Suppressor macrophage (primary cell): ENCODE measurements around the gene CHCHD6.
A peak's percentile ranks its signal among the peaks of the same experiment; 100 is the strongest.

Experiments used
- DNase-seq, 4 experiments: peaks; one replicate each; pipeline ENCODE4 v3.0.0-alpha.2; 2020 to 2022

The CHCHD6 gene

GRCh38 chr3:126743781-126744180 lies 39.7 kb downstream of the CHCHD6 start:
- DNase-seq = no peak

- no peak for DNase-seq
Observed at GRCh38 chr3:126745760-126746394, 41.8 kb downstream of the CHCHD6 start.

DNA sequence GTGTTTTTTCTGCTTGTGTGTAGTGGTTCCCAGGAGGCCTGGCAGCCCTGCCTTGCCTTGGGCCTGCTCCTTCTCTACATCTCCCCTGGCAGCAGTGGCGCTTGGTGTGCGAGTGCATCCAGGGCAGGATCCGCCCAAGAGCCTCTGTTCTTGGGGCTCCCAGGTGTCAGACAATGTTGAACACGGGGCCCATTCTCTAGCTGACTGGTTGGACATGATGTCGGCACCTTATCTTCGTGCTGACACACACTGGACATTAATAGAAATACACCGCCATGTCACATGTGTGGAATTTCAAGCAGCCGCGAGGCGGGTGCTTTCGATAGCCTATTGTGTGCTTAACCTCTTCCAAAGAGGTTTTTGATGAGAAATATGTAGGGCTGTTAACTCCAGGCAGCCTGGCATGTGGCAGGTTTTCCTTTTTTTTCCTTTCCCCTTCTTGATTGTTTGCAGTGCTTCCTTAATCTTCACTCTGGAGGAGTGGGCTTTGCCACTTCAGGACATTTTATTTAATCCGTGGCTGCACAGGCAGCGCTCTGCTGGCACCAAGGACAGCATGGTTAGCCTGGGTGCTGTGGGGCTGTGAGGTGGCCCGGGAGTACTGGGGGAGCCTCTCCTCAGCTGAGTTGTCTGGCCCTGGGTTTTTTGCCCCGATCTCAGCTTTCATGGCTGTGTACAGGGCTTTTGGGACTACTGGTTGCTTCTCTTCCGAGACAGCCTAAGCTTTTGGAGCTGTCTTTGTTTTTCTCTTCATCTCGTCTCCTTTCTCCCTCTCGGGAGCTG lies 42.5 kb downstream of the CHCHD6 start:
- no peak for DNase-seq

GRCh38 chr3:126747768-126748167 lies 43.7 kb downstream of the CHCHD6 start:
- DNase-seq = no peak

DNA sequence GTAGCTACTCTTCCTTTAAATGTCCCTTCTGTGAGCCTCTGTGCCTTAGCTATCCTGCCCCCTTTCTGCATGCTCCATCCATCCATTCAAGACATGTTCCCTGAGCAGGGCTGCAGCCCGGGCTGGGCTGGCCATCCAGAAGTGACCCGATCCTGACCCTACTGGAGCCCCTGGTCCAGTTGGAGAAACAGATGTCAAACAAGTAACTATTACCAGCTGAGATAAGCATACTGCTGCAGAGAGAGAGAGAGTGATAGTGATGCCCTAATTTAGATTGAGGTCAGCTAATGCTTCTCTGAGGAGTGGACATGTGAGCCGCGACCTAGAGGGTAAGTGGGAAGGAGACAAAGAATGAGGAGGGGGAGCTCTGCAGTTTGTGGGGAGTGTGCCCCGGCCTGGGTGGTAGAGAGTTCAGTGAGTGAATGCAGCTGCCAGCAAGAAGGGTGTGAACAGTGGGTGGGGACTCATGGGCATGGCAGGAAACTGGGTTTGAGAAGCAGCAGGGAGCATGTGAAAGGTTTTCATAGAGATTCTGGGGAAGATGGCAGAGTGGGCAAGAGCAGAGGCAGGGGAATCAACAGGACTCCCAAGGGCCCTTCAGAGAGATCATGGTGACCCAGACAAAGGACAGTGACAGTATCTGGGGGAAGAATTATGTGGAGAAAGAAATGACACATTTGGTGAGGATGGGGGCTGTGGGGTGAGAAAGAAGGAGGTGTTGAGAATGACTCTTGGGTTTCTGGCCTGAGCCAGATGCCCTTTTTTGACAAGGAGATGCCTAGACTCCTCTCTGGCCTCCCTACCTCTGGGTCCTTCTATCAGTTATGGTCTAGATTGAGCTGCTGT lies 44.9 kb downstream of the CHCHD6 start:
- DNase-seq = no peak

DNA sequence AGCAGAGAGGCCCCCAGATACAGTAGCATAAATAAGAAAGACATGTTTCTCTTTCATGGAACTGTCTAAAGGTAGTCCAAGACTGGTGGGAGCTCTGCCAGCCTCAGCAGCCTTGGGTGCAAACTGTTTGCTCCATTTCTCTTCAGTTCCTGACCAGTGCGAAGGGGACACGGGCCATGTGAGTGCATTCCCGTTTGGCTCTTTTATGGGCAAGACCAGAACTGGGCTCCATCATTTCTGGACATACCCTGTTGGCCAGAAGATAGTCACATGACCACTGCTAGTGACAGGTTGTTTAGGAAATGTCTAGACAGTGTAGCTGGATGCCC lies 45.5 kb downstream of the CHCHD6 start:
- no peak for DNase-seq

GRCh38 chr3:126749931-126750755 lies 46.1 kb downstream of the CHCHD6 start:
- DNase-seq = no peak

DNA sequence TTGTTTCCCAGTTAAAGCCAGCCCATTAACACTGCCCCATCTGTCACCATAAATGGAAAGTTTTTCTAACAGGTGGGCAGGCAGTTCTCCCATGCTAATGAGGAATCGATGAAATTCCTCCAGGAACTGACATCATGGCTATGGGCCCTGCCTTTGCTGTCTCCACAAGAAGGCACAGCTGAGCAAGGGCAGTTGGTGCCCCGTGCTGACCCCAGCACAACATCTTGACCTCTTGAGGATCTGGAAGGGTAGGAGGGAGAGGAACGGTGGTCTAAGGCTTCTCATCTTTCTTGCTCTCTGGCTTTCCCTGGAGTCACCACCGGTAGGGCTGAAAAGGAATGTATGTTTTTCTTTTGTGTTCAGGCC lies 46.7 kb downstream of the CHCHD6 start:
- DNase-seq = peak; percentile 7 to 44 (median 36)

- no peak for DNase-seq
Observed at GRCh38 chr3:126751611-126752302, 47.7 kb downstream of the CHCHD6 start.

DNA sequence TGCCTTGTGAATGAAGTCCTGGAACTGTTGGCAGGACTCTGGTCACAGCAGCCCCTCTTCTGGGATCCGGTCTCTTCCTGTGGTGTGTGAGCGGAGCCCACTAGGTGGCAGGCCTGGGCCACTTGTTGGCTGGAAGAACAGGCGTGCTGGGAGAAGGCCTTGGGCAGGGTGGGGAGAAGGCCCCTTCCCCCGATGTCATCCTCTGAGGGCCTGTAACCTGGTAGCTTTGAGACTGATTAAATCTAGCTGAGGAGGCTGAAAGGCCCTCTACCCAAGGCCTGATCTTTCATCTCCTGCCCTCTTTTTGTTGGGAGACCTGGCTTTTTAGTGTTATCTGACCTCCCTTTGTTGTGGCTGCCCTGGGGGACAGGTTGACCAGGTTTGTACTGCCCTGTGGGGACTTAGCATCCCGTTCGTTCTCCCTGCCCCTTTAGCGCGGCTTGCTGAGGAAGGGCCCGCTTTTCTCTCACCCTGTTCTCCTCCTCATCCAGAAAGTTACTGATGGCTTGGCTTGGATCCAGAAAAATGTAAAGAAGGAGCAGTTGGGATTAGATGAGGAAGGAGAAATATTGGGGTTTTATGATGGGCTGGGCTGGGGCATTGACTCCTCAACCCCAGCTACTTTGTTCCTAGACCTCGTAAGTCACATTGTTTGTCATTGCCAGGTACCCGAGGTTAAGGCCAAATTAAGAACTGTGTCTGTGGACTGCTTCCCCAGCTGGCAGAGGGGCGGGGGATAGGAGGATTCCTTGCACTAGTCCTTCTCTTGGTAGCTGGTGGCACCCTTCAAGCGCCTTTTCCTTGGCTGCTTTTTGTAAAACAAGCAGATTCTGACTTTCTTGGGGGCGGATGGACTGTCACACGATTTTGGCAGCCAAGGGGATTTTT lies 48.5 kb downstream of the CHCHD6 start:
- peak; percentile 78 to 87 (median 81) for DNase-seq

GRCh38 chr3:126753191-126754160 lies 49.4 kb downstream of the CHCHD6 start:
- DNase-seq = no peak

DNA sequence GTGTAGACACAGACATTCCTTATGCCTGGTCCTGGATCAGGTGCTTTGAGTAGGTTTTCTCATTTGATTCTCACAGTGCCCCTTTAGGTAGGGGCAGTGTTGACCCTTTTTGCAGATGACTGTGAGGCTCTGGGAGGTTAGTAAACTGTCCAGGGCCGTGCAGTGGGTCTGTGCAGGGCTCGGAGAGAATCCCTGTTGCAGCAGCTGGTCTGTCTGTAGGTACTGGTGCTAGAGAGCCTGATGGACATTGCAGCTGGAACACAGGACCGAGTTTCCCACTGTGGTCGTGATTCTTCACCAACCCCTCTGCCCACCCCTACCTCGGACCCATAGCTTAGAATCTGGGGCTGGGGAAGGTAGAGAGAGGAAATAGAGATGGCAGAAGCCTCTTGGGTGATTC lies 51.8 kb downstream of the CHCHD6 start:
- DNase-seq = no peak

DNA sequence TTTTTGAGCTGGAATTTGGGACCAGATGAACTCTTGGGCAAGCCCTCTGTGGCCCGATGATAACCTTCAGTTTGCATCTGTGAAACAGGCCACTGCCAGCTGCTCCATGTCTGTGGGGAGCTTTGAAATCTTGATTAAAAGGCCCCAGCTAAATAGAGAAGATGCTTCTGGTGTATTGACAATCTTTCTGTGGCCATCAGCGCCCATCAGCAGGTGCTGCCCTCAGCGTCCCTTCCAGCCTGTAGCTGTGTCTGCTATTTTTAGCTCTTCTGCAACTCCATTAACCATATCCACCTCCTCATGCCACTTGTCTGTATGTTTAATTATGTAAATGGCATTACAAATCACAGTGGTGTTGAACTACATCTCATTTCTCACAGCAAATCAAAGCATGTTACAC lies 54.0 kb downstream of the CHCHD6 start:
- no peak for DNase-seq

DNA sequence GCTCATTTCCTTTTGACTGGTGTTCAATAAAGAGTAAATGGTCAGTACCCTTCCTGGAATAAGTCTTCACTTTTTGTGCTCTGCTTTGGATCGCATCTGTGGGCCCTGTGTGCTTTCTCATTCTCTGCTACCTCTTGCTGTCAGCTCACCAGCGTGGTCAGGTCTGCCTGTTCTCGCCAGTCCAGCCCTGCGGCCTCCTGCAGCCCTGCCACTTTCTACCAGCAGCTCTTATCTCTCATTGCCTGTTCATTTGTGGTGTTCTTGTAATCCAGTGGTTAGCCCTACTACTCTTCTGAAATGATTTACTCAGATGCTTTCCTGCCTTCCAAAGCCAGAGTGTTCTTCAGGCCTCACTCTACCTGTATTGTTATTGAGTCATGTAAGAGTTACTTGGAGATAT lies 54.8 kb downstream of the CHCHD6 start:
- DNase-seq = no peak

DNA sequence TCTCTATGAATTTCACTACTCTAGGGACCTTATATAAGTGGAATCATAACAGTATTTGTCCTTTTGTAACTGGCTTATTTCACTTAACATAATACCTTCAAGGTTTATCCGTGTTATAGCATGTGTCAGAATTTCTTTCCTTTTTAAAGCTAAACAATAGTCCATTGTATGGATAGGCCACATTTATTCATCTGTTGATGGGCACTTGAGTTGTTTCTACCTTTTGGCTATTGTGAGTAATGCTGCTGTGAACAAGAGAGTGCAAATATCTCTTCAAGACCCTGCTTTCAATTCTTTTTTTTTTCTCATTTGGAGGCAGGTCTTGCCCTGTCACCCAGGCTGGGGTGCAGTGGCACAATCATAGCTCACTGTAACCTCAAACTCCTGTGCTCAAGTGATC lies 56.5 kb downstream of the CHCHD6 start:
- no peak for DNase-seq

DNA sequence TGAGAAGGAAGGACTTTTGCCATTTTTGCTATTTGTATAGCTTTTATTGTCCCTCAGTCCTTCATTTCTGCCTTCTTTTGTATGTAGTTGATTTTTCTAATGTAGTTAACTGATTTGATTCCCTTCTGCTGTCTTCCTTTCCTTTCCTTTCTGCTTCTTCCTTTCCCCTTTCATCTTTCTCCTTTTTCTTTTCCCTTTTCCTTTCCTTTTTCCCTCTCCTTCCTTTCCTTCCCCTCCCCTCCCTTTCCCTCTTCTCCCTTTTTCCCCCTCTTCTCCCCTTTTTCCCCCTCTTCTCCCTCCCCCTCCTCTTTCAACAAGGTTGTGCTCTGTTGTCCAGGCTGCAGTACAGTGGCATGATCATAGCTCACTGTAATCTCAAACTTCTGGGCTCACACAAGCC lies 59.0 kb downstream of the CHCHD6 start:
- no peak for DNase-seq

GRCh38 chr3:126765187-126766069 lies 61.4 kb downstream of the CHCHD6 start:
- no peak for DNase-seq

- DNase-seq = no peak
Observed at GRCh38 chr3:126766653-126767052, 62.6 kb downstream of the CHCHD6 start.

DNA sequence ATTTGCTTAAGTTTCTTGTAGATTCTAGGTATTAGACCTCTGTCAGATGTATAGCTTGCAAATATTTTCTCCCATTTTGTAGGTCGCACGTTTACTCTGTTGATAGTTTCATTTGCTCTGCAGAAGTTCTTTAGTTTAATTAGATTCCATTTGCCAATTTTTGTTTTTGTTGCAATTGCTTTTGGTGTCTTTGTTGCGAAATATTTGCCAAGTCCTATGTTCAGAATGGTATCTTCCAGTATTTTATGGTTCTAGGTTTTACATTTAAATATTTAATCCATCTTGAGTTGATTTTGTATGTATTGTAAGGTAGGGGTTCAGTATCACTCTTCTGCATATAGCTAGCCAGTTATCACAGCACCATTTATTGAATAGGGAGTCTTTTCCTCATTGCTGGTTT lies 64.9 kb downstream of the CHCHD6 start:
- no peak for DNase-seq
